GM18517 (cell line): ENCODE data around the gene CCDC158.
"Not testable (repeated sequence)": the region's sequence is repeated elsewhere in the genome, so short reads cannot be mapped to it uniquely, and the experiment has no call there.

Experiments used
- ATAC-seq: cut with Tn5 transposase; IDR thresholded peaks from one replicate; pipeline ENCODE4 v1.9.1; 2021; ENCODE audit warnings: mild to moderate bottlenecking, moderate library complexity; ENCODE audit not compliant: unreplicated experiment

Gene CCDC158

GRCh38 chr4:76312457-76312856 lies 108.5 kb downstream of the CCDC158 start:
- ATAC-seq = no peak

- no peak for ATAC-seq
Observed at GRCh38 chr4:76311896-76312331, 109.0 kb downstream of the CCDC158 start.

- no peak for ATAC-seq
Observed at GRCh38 chr4:76310683-76311082, 110.3 kb downstream of the CCDC158 start.

GRCh38 chr4:76309939-76310550 lies 110.9 kb downstream of the CCDC158 start:
- no peak for ATAC-seq

- ATAC-seq = no peak
Observed at GRCh38 chr4:76308548-76308947, 112.4 kb downstream of the CCDC158 start.

GRCh38 chr4:76307660-76308014 lies 113.3 kb downstream of the CCDC158 start:
- no peak for ATAC-seq

GRCh38 chr4:76306882-76307659 lies 113.9 kb downstream of the CCDC158 start:
- no peak for ATAC-seq

GRCh38 chr4:76305971-76306881 lies 114.7 kb downstream of the CCDC158 start, which contains the start of gene STBD1:
TSS of gene STBD1 (plus strand) at chr4:76306733. CDS start at chr4:76306770, 37 bp downstream.
- ATAC-seq = no peak

- ATAC-seq = no peak
Observed at GRCh38 chr4:76305033-76305687, 115.8 kb downstream of the CCDC158 start.

GRCh38 chr4:76302826-76303438 lies 118.0 kb downstream of the CCDC158 start:
- ATAC-seq = no peak

- ATAC-seq = no peak
Observed at GRCh38 chr4:76301775-76302162, 119.2 kb downstream of the CCDC158 start.

GRCh38 chr4:76301068-76301774 lies 119.7 kb downstream of the CCDC158 start:
- ATAC-seq = peak; percentile 99

- ATAC-seq = no peak
Observed at GRCh38 chr4:76300012-76300411, 120.9 kb downstream of the CCDC158 start.

GRCh38 chr4:76298227-76298626 lies 122.7 kb downstream of the CCDC158 start:
- ATAC-seq = no peak

- ATAC-seq = no peak
Observed at GRCh38 chr4:76296286-76296820, 124.6 kb downstream of the CCDC158 start.

GRCh38 chr4:76293772-76294171 lies 127.2 kb downstream of the CCDC158 start:
- ATAC-seq = no peak

- no peak for ATAC-seq
Observed at GRCh38 chr4:76292730-76293129, 128.2 kb downstream of the CCDC158 start.

- not testable (repeated sequence) for ATAC-seq
Observed at GRCh38 chr4:76287811-76288210, 133.1 kb downstream of the CCDC158 start.

- ATAC-seq = no peak
Observed at GRCh38 chr4:76283900-76284299, 137.0 kb downstream of the CCDC158 start.
